K562 (cell line): Measurements from ENCODE around the gene LIPH. TPM values are rescaled to one million over a fixed set of nuclear protein-coding genes. Genes with fewer than 3 reads are reported as not detected.

ENCODE experiments used
- ARNT ChIP-seq, 2 experiments: fragments of 450-650 bp; IDR thresholded peaks; 2 replicates each; pipeline ENCODE4 v1.6.1; 2016; ENCODE audit warnings: mild to moderate bottlenecking in 1 of 2
- BDP1 ChIP-seq: IDR thresholded peaks from 3 replicates; pipeline ENCODE4 v1.6.1; 2011; ENCODE audit not compliant: insufficient read length, insufficient read depth
- IRF1 ChIP-seq: sonication (generic); formaldehyde crosslinking; IDR thresholded peaks from 2 replicates; pipeline ENCODE4 v1.8.0; 2022; ENCODE audit warnings: missing genetic modification reagents, mild to moderate bottlenecking, borderline replicate concordance
- JUND ChIP-seq, 2 experiments: IDR thresholded peaks; 2 replicates in 1 of 2; 3 replicates in 1 of 2; pipeline ENCODE4 v1.6.1; 2011; ENCODE audit warnings: borderline replicate concordance in 2 of 2, low read depth in 2 of 2, low read length in 2 of 2, improper control_type of control experiment in 1 of 2, missing biosample characterization in 1 of 2, missing genetic modification characterization in 1 of 2, missing genetic modification reagents in 1 of 2
- KDM4B ChIP-seq, 2 experiments: fragments of 450-650 bp in 1 of 2; sonication (generic) in 1 of 2; IDR thresholded peaks; 2 replicates each; pipeline ENCODE4 v1.6.1; 2016 to 2017; ENCODE audit warnings: borderline replicate concordance in 2 of 2, antibody characterized with exemption in 1 of 2, low read depth in 1 of 2, mild to moderate bottlenecking in 1 of 2
- MAZ ChIP-seq, 2 experiments: fragments of 450-650 bp in 1 of 2; sonication (generic) in 1 of 2; formaldehyde crosslinking; IDR thresholded peaks in 1 of 2; conservative IDR thresholded peaks in 1 of 2; 2 replicates each; pipeline versions ENCODE4 v1.4.0 to v1.5.0; 2020; ENCODE audit warnings: mild to moderate bottlenecking in 1 of 2, missing genetic modification reagents in 1 of 2
- MITF ChIP-seq: IDR thresholded peaks from 2 replicates; pipeline ENCODE4 v1.6.1; 2014; ENCODE audit warnings: antibody characterized with exemption
- MTA2 ChIP-seq: fragments of 450-650 bp; IDR thresholded peaks from 2 replicates; pipeline ENCODE4 v1.6.1; 2016; ENCODE audit warnings: low read depth
- NEUROD1 ChIP-seq: fragments of 150-350 bp; IDR thresholded peaks from 2 replicates; pipeline ENCODE4 v1.6.1; 2014; ENCODE audit warnings: borderline replicate concordance, low read length, low read depth; ENCODE audit not compliant: partially characterized antibody
- PHF8 ChIP-seq: fragments of 200-600 bp; sonication (generic); IDR thresholded peaks from 2 replicates; pipeline ENCODE4 v1.6.1; 2012; ENCODE audit warnings: mixed run types, mild to moderate bottlenecking, inconsistent platforms, low read length, moderate library complexity, borderline replicate concordance
- POLR2B ChIP-seq: fragments of 450-650 bp; IDR thresholded peaks from 2 replicates; pipeline ENCODE4 v1.6.1; 2018; ENCODE audit warnings: low read depth; ENCODE audit not compliant: partially characterized antibody
- PYGO2 ChIP-seq: fragments of 450-650 bp; IDR thresholded peaks from 2 replicates; pipeline ENCODE4 v1.6.1; 2016; ENCODE audit warnings: mild to moderate bottlenecking, missing genetic modification characterization, moderate library complexity, missing compliant biosample characterization
- RBFOX2 ChIP-seq: fragments of 200-400 bp; formaldehyde crosslinking; IDR thresholded peaks from 2 replicates; pipeline ENCODE4 v1.6.1; 2017; ENCODE audit warnings: low read depth, mild to moderate bottlenecking, low read length, moderate library complexity
- RBM39 ChIP-seq: fragments of 200-400 bp; formaldehyde crosslinking; optimal IDR thresholded peaks from 2 replicates; pipeline ENCODE3; 2018; ENCODE audit warnings: low read depth, low read length
- SMARCA4 ChIP-seq: fragments of 450-650 bp; IDR thresholded peaks from 2 replicates; pipeline ENCODE4 v1.6.1; 2016
- SOX6 ChIP-seq: fragments of 450-650 bp; IDR thresholded peaks from 2 replicates; pipeline ENCODE4 v1.6.1; 2014; ENCODE audit warnings: mild to moderate bottlenecking
- TEAD1 ChIP-seq, 2 experiments: fragments of 450-650 bp in 1 of 2; sonication (generic) in 1 of 2; formaldehyde crosslinking; IDR thresholded peaks; 2 replicates each; pipeline versions ENCODE4 v1.4.0 to v1.8.0; 2020 to 2022; ENCODE audit warnings: mild to moderate bottlenecking in 2 of 2, missing genetic modification reagents in 1 of 2
- TRIM24 ChIP-seq, 2 experiments: fragments of 450-650 bp; IDR thresholded peaks; 2 replicates each; pipeline ENCODE4 v1.6.1; 2016
- ZEB2 ChIP-seq: fragments of 450-650 bp; IDR thresholded peaks from 2 replicates; pipeline ENCODE4 v1.6.1; 2016
- ZFX ChIP-seq: sonication (generic); formaldehyde crosslinking; IDR thresholded peaks from 2 replicates; pipeline ENCODE4 v1.8.0; 2022; ENCODE audit warnings: mild to moderate bottlenecking, missing genetic modification reagents, moderate library complexity
- ZNF316 ChIP-seq: fragments of 450-650 bp; IDR thresholded peaks from 2 replicates; pipeline ENCODE4 v1.6.1; 2016
- ZNF609 ChIP-seq: sonication (generic); formaldehyde crosslinking; IDR thresholded peaks from 2 replicates; pipeline ENCODE4 v1.8.1; 2023; ENCODE audit warnings: missing genetic modification reagents, mild to moderate bottlenecking, borderline replicate concordance
- ZNF644 ChIP-seq: fragments of 200-800 bp; sonication (Bioruptor generic); IDR thresholded peaks from 2 replicates; pipeline ENCODE4 v1.6.1; 2016; ENCODE audit warnings: low read depth, missing genetic modification characterization, missing compliant biosample characterization
- ZNF699 ChIP-seq: fragments of 250-450 bp; sonication (Bioruptor Pico); IDR thresholded peaks from 2 replicates; pipeline ENCODE4 v1.8.0; 2021; ENCODE audit warnings: mild to moderate bottlenecking, moderate library complexity; ENCODE audit not compliant: insufficient replicate concordance
- polyA plus RNA-seq, 8 experiments: library from polyadenylated mRNA; depleted of rRNA in 4 of 8; stranded (reverse) in 5 of 8; unstranded in 3 of 8; fragments of >200 nt; fragmentation: Nextera tagmentation in 2 of 8; fragmentation: Illumina TruSeq in 1 of 8; extraction: Ambion mirVana in 2 of 8; extraction: Trizol in 1 of 8; gene quantifications; 2 replicates each; pipeline versions ENCODE4 v1.2.1 to v1.2.3, GENCODE V29; 2011 to 2014; ENCODE audit warnings: inconsistent platforms in 1 of 8, missing spikeins in 1 of 8
- total RNA-seq, 7 experiments: library from RNA; depleted of rRNA in 6 of 7; stranded (reverse); fragments of >200 nt in 6 of 7; fragmentation: Illumina TruSeq in 2 of 7; extraction: Trizol in 2 of 7; gene quantifications; 2 replicates each; pipeline versions ENCODE4 v1.2.1 to v1.2.3, GENCODE V29; 2011 to 2021; ENCODE audit warnings: low replicate concordance in 1 of 7

Gene LIPH
- total and polyA plus RNA-seq, 9 of the 15 experiments (the other 6 are each of a cell fraction or from before 2014, with no cell fraction given): 0.73 to 1.8 (median 1.3) TPM

- TF ChIP-seq KDM4B (IDR thresholded peaks at IDR 0.05; ENCODE audit: borderline replicate concordance in 2 of 2, low read depth in 1 of 2) (no peak), ZNF644 (tag) (no peak), MITF (no peak), PYGO2 (no peak), RBFOX2 (no peak), ZNF699 (CRISPR knock-in tag) (no peak), TEAD1 (CRISPR knock-in tag; IDR thresholded peaks at IDR 0.05) (no peak), ZNF316 (no peak), ZFX (CRISPR knock-in tag) (no peak), JUND (IDR thresholded peaks at IDR 0.05; ENCODE audit: borderline replicate concordance, low read depth, low read length) (peak; percentile 88), JUND (tag; IDR thresholded peaks at IDR 0.05; ENCODE audit: borderline replicate concordance, low read depth, low read length) (peak; percentile 67; the same call in 2 of the 3 replicates), NEUROD1 (no peak), ARNT (IDR thresholded peaks at IDR 0.05) (no peak), POLR2B (no peak), SMARCA4 (peak; percentile 86), TRIM24 (IDR thresholded peaks at IDR 0.05) (peak; percentile 80 to 83; a peak in 3 of 4 replicates), IRF1 (CRISPR knock-in tag) (no peak), ZEB2 (peak; percentile 50; the same call in 1 of the 2 replicates), PHF8 (no peak), SOX6 (0 out of 2 replicates have a peak, but pooled peaks have one; percentile 34), RBM39 (no peak), BDP1 (no peak), ZNF609 (CRISPR knock-in tag) (no peak), MAZ (CRISPR knock-in tag; conservative IDR thresholded peaks at IDR 0.05 in 1 of 2, IDR thresholded peaks at IDR 0.05 in 1 of 2) (no peak), MTA2 (peak; percentile 67)
Observed at GRCh38 chr3:185555101-185555501, 2.7 kb upstream of the LIPH start (continued).
